ENCODE data around the gene CERK.

DNA sequence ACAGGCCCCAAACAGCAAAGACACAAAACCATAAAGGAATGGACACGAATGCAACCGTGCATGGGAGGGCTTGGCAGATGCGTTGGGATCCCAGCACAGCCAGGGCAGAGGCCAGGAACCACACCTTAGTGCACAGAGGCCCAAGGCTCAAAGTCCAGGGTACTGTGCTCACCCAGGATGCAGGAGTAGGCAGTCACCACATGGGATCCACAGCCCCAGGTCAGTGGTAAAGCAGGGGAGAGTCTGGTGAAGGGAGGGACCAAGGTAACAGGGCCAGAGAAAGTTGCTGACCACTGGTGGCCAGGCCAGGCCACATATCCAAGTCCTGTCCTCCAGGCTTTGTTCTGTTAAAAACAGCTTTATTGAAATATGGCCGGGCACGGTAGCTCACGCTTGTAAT, 6.5 kb upstream of the CERK start:
- TF ChIP-seq GATA2 (IDR thresholded peaks at IDR 0.05; ENCODE audit: low read depth, low read length) (no peak), GATA3 (IDR thresholded peaks at IDR 0.05; ENCODE audit: low read depth, low read length) (no peak)
